ENCODE data around the gene MYH10. TPM values are rescaled to one million over a fixed set of nuclear protein-coding genes. Genes with fewer than 3 reads are reported as not detected.
"Not testable (repeated sequence)": the region's sequence is repeated elsewhere in the genome, so short reads cannot be mapped to it uniquely, and the experiment has no call there.

Gene MYH10
- total RNA-seq, 2 donors from 2014 or later, result 12.4 to 17.0 TPM

GRCh38 chr17:8542599-8543502 is 87.7 kb downstream of the MYH10 start:
- Histone ChIP-seq H3K9me3 (no peaks in the 10 kb centered on the region), H3K9ac (ENCODE audit: low read depth in 2 of 2, low read length in 2 of 2) (no peak overlapping the region), H3K4me1 (no peaks in the 10 kb centered on the region), H3K36me3 (no peaks in the 10 kb centered on the region), H3K27ac (no peak overlapping the region), H3K4me3 (no peak overlapping the region), H3K27me3 (no peaks in the 10 kb centered on the region)
- intact Hi-C loops (cut with DNase I), result no loop called here
- no peak for TF ChIP-seq CTCF (IDR thresholded peaks at IDR 0.05)
- peak; percentile 32 for DNase-seq

DNA sequence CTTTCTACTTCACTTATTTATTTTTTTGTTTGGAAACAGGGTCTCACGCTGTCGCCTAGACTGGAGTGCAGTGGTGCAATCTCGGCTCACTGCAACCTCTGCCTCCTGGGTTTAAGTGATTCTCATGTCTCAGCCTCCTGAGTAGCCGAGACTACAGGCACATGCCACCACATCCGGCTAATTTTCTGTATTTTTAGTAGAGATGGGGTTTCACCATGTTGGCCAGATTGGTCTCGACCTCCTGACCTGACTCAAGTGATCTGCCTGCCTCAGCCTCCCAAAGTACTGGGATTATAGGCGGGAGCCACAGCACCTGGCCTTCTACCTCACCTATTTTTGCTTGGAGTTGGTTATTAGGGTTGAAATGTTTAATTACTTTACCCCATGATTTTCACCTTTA is 90.5 kb downstream of the MYH10 start:
- H3K4me3 ChIP-seq; intact Hi-C loops (cut with DNase I); H3K36me3 ChIP-seq; H3K9ac ChIP-seq (ENCODE audit: low read depth in 2 of 2, low read length in 2 of 2); H3K27ac ChIP-seq; H3K27me3 ChIP-seq; DNase-seq; H3K4me1 ChIP-seq; H3K9me3 ChIP-seq: not testable (repeated sequence)

- Histone ChIP-seq H3K9ac (ENCODE audit: low read depth in 2 of 2, low read length in 2 of 2) (no peak overlapping the region), H3K27me3 (no peaks in the 10 kb centered on the region), H3K9me3 (no peaks in the 10 kb centered on the region), H3K36me3 (no peaks in the 10 kb centered on the region), H3K4me3 (no peak overlapping the region), H3K4me1 (no peaks in the 10 kb centered on the region), H3K27ac (no peak overlapping the region)
- DNase-seq, result no peak
- no peak for TF ChIP-seq CTCF (IDR thresholded peaks at IDR 0.05)
- intact Hi-C loops (cut with DNase I), result no loop called here
Observed at GRCh38 chr17:8537734-8538133, 92.8 kb downstream of the MYH10 start.

DNA sequence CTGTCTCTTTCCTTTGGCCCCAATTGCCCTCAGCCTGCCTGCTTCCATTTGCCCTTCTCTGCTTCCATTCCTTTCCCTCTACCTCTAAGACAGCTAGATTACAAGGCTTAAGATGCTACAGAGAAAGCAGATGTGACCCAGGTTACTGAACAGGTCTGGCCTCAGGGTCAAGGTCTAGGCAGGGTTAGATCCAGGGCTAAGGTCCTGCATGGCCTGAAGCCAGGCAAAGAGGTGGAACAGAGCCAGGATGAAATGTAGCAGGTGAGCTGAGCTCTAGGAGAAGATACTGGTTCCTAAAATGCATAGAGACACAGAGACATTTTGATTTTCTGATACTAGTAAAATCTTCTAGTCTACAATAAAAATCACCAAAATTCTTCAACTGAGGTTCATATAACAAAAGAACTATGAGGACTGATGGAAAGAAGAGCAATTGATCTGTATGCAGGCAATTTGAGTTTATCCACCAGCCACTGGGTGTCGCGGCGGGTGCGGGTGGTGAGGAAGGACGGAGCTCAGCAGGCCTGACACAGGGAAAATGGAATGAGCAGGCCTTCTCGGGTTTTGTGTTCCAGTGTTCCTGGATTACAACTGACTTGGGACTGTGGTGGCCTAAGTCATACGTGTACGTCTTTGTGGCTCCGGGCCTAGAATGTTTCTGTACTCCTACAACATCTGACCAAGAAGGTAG is 95.9 kb downstream of the MYH10 start:
- intact Hi-C loops (cut with DNase I), result no loop called here

GRCh38 chr17:8532021-8532420 is 98.5 kb downstream of the MYH10 start:
- Histone ChIP-seq H3K27me3 (no peaks in the 10 kb centered on the region), H3K9ac (ENCODE audit: low read depth in 2 of 2, low read length in 2 of 2) (no peak overlapping the region), H3K4me1 (no peaks in the 10 kb centered on the region), H3K36me3 (no peaks in the 10 kb centered on the region), H3K27ac (no peak overlapping the region), H3K9me3 (no peaks in the 10 kb centered on the region), H3K4me3 (no peak overlapping the region)
- TF ChIP-seq CTCF (IDR thresholded peaks at IDR 0.05), result no peak
- DNase-seq, result peak; percentile 53
- intact Hi-C loops (cut with DNase I), result no loop called here

More for the DNA sequence above, 95.9 kb downstream of the MYH10 start:
- Histone ChIP-seq H3K27ac (no peak overlapping the region), H3K4me3 (no peak overlapping the region), H3K36me3 (no peaks in the 10 kb centered on the region), H3K27me3 (no peaks in the 10 kb centered on the region), H3K9ac (ENCODE audit: low read depth in 2 of 2, low read length in 2 of 2) (no peak overlapping the region), H3K9me3 (no peaks in the 10 kb centered on the region), H3K4me1 (no peaks in the 10 kb centered on the region)
- no peak for DNase-seq
- no peak for TF ChIP-seq CTCF (IDR thresholded peaks at IDR 0.05)

- H3K4me1 ChIP-seq, result no peaks in the 10 kb centered on the region
- H3K9me3 ChIP-seq, result no peaks in the 10 kb centered on the region
- intact Hi-C loops (cut with DNase I), result no loop called here
- no peaks in the 10 kb centered on the region for H3K36me3 ChIP-seq
- H3K27ac ChIP-seq, result no peak overlapping the region
- no peak for DNase-seq
- H3K27me3 ChIP-seq, result no peaks in the 10 kb centered on the region
- no peak overlapping the region for H3K9ac ChIP-seq (ENCODE audit: low read depth in 2 of 2, low read length in 2 of 2)
- no peak overlapping the region for H3K4me3 ChIP-seq
- TF ChIP-seq CTCF (IDR thresholded peaks at IDR 0.05), result no peak
Observed at GRCh38 chr17:8522577-8522976, 107.9 kb downstream of the MYH10 start.

All from colonic mucosa (tissue), 4 donors.